Measurements from ENCODE around the gene PIK3C2A.
"Not testable (repeated sequence)": the region's sequence is repeated elsewhere in the genome, so short reads cannot be mapped to it uniquely, and the experiment has no call there.

PIK3C2A gene

GRCh38 chr11:17207317-17208256, at the start of gene PIK3C2A:
TSS of gene PIK3C2A (minus strand) at chr11:17207986. CDS start at chr11:17169741, 38,245 bp downstream.
- peak; percentile 89 for DNase-seq (ENCODE audit: low read depth)

GRCh38 chr11:17257196-17257595, 49.4 kb upstream of the PIK3C2A start:
- no peak for DNase-seq (ENCODE audit: low read depth)

- no peak for DNase-seq (ENCODE audit: low read depth)
Observed at GRCh38 chr11:17256512-17256911, 48.7 kb upstream of the PIK3C2A start.

- DNase-seq (ENCODE audit: low read depth) = no peak
Observed at GRCh38 chr11:17252704-17253103, 44.9 kb upstream of the PIK3C2A start.

- no peak for DNase-seq (ENCODE audit: low read depth)
Observed at GRCh38 chr11:17250561-17251350, 43.0 kb upstream of the PIK3C2A start.

GRCh38 chr11:17244046-17244445, 36.3 kb upstream of the PIK3C2A start:
- DNase-seq (ENCODE audit: low read depth) = no peak

GRCh38 chr11:17242954-17243353, 35.2 kb upstream of the PIK3C2A start:
- not testable (repeated sequence) for DNase-seq (ENCODE audit: low read depth)

- no peak for DNase-seq (ENCODE audit: low read depth)
Observed at GRCh38 chr11:17240780-17241179, 33.0 kb upstream of the PIK3C2A start.

- not testable (repeated sequence) for DNase-seq (ENCODE audit: low read depth)
Observed at GRCh38 chr11:17239927-17240326, 32.1 kb upstream of the PIK3C2A start.

- no peak for DNase-seq (ENCODE audit: low read depth)
Observed at GRCh38 chr11:17238377-17238776, 30.6 kb upstream of the PIK3C2A start.

GRCh38 chr11:17233101-17233500, 25.3 kb upstream of the PIK3C2A start:
- DNase-seq (ENCODE audit: low read depth) = no peak

GRCh38 chr11:17230867-17231851, 23.4 kb upstream of the PIK3C2A start:
- no peak for DNase-seq (ENCODE audit: low read depth)

GRCh38 chr11:17229481-17230152, 21.8 kb upstream of the PIK3C2A start:
- no peak for DNase-seq (ENCODE audit: low read depth)

GRCh38 chr11:17228186-17228925, 20.6 kb upstream of the PIK3C2A start:
- DNase-seq (ENCODE audit: low read depth) = not testable (repeated sequence)

GRCh38 chr11:17224727-17225126, 16.9 kb upstream of the PIK3C2A start:
- DNase-seq (ENCODE audit: low read depth) = no peak

- no peak for DNase-seq (ENCODE audit: low read depth)
Observed at GRCh38 chr11:17221968-17222367, 14.2 kb upstream of the PIK3C2A start.

- no peak for DNase-seq (ENCODE audit: low read depth)
Observed at GRCh38 chr11:17219016-17219415, 11.2 kb upstream of the PIK3C2A start.

- no peak for DNase-seq (ENCODE audit: low read depth)
Observed at GRCh38 chr11:17218403-17218802, 10.6 kb upstream of the PIK3C2A start.

GRCh38 chr11:17217401-17217800, 9.6 kb upstream of the PIK3C2A start:
- DNase-seq (ENCODE audit: low read depth) = no peak

GRCh38 chr11:17214338-17214737, 6.6 kb upstream of the PIK3C2A start:
- DNase-seq (ENCODE audit: low read depth) = no peak

Measured in stimulated activated CD8-positive, alpha-beta memory T cell treated with anti-CD3 and anti-CD28 coated beads, Interleukin-12 subunit alpha, Interleukin-12 subunit beta, amount 100 ng/mL, for 1 hour (primary cell).